C4-2B (cell line): Measurements from ENCODE around the gene ARID3C.

Source experiments
- H3K27ac ChIP-seq: fragments of 450-650 bp; 2 replicates; pipeline ENCODE4 v1.5.1; 2017
- CTCF ChIP-seq: fragments of 450-650 bp; conservative IDR thresholded peaks from 2 replicates; pipeline ENCODE4 v1.5.1; 2017; ENCODE audit warnings: mild to moderate bottlenecking
- ZFX ChIP-seq: fragments of 450-650 bp; IDR thresholded peaks from 2 replicates; pipeline ENCODE4 v1.6.1; 2017

Gene ARID3C

GRCh38 chr9:34591248-34591916, 37.5 kb downstream of the ARID3C start:
- no peak overlapping the region for H3K27ac ChIP-seq
- TF ChIP-seq CTCF: peak; percentile 95
- no peak for TF ChIP-seq ZFX

- no peak overlapping the region for H3K27ac ChIP-seq
- TF ChIP-seq ZFX (no peak), CTCF (no peak)
These were observed 38.3 kb downstream of the ARID3C start for GRCh38 chr9:34590381-34591247.

- TF ChIP-seq CTCF: no peak
- no peak for TF ChIP-seq ZFX
- no peak within 1 kb of the TSS for H3K27ac ChIP-seq
These were observed 39.1 kb downstream of the ARID3C start, which contains the start of gene CNTFR for GRCh38 chr9:34589636-34590380. Gene CNTFR, minus strand, starts transcription at chr9:34589724. Its CDS starts 20,743 bp downstream, at chr9:34568981.

- no peak overlapping the region for H3K27ac ChIP-seq
- TF ChIP-seq ZFX (no peak), CTCF (no peak)
These were observed 39.9 kb downstream of the ARID3C start for GRCh38 chr9:34588671-34589635.

- TF ChIP-seq ZFX: no peak
- no peak for TF ChIP-seq CTCF
- H3K27ac ChIP-seq: no peak overlapping the region
These were observed 41.6 kb downstream of the ARID3C start for GRCh38 chr9:34587271-34587670.

- TF ChIP-seq ZFX (no peak), CTCF (no peak)
- no peak overlapping the region for H3K27ac ChIP-seq
These were observed 42.8 kb downstream of the ARID3C start for GRCh38 chr9:34585946-34586669.
